ENCODE data around the gene CSNK2B.

Gene CSNK2B

GRCh38 chr6:31664790-31665500 is 935 bp upstream of the CSNK2B start, which contains the start of gene GPANK1 (continued):
- TF ChIP-seq ZNF280D (tag by site-specific recombination; IDR thresholded peaks at IDR 0.05) (no peak), ZXDB (tag by site-specific recombination; IDR thresholded peaks at IDR 0.05) (peak; percentile 44), SP7 (tag by site-specific recombination; IDR thresholded peaks at IDR 0.05) (0 out of 2 replicates have a peak, but pooled peaks have one; percentile 12), ZNF610 (tag by site-specific recombination; IDR thresholded peaks at IDR 0.05; ENCODE audit: borderline replicate concordance) (0 out of 2 replicates have a peak, but pooled peaks have one; percentile 30), PRDM2 (tag by site-specific recombination; IDR thresholded peaks at IDR 0.05; ENCODE audit: borderline replicate concordance) (no peak), ZNF138 (tag by site-specific recombination; IDR thresholded peaks at IDR 0.05; ENCODE audit: borderline replicate concordance) (no peak), ZNF223 (tag by site-specific recombination; IDR thresholded peaks at IDR 0.05) (no peak), ZBTB21 (tag by site-specific recombination; IDR thresholded peaks at IDR 0.05) (peak; percentile 66), ZFP69B (tag by site-specific recombination; IDR thresholded peaks at IDR 0.05) (no peak), ZNF426 (tag by site-specific recombination; IDR thresholded peaks at IDR 0.05) (no peak), ZNF792 (tag by site-specific recombination; IDR thresholded peaks at IDR 0.05) (no peak), ZSCAN16 (tag by site-specific recombination; IDR thresholded peaks at IDR 0.05) (no peak; the same call in 1 of the 2 replicates), IKZF3 (tag by site-specific recombination; IDR thresholded peaks at IDR 0.05) (peak; percentile 67), ZNF776 (tag by site-specific recombination; IDR thresholded peaks at IDR 0.05; ENCODE audit: borderline replicate concordance) (no peak), KLF9 (tag by site-specific recombination; IDR thresholded peaks at IDR 0.05; ENCODE audit: low read depth) (no peak), WT1 (tag by site-specific recombination; IDR thresholded peaks at IDR 0.05) (peak; percentile 78), KLF16 (tag by site-specific recombination; IDR thresholded peaks at IDR 0.05) (no peak; the same call in 1 of the 2 replicates), ZNF394 (tag by site-specific recombination; IDR thresholded peaks at IDR 0.05; ENCODE audit: borderline replicate concordance) (peak; percentile 12; the same call in 1 of the 2 replicates), ZNF768 (tag by site-specific recombination; IDR thresholded peaks at IDR 0.05) (no peak), HOXD13 (CRISPR knock-in tag; IDR thresholded peaks at IDR 0.05; ENCODE audit: borderline replicate concordance) (no peak), MZF1 (tag by site-specific recombination; IDR thresholded peaks at IDR 0.05; ENCODE audit: borderline replicate concordance) (no peak), ZNF239 (tag by site-specific recombination; IDR thresholded peaks at IDR 0.05) (no peak), ZNF416 (tag by site-specific recombination; IDR thresholded peaks at IDR 0.05) (no peak), ZNF654 (tag by site-specific recombination; IDR thresholded peaks at IDR 0.05; ENCODE audit: low read depth) (no peak), ZNF24 (tag by site-specific recombination; IDR thresholded peaks at IDR 0.05) (peak; percentile 21; the same call in 1 of the 2 replicates), ATF2 (tag by site-specific recombination; IDR thresholded peaks at IDR 0.05; ENCODE audit: low read depth) (no peak), ZNF513 (tag by site-specific recombination; IDR thresholded peaks at IDR 0.05) (0 out of 2 replicates have a peak, but pooled peaks have one; percentile 34)
